ENCODE measurements around the gene LINC00632.

GRCh38 chrX:140697618-140698017 lies 11.9 kb upstream of the LINC00632 start:
- TF ChIP-seq CTCF (IDR thresholded peaks at IDR 0.05) (no peak), POLR2A (IDR thresholded peaks at IDR 0.05) (no peak)

Data from adrenal gland (tissue), 5 donors.